SK-N-SH treated with all-trans-retinoic acid at 6 μM for 48 hours (cell line): ENCODE data around the gene ZCCHC24.

Experiments used
- ATAC-seq: fragments of 200-7000 bp; cut with Tn5 transposase; 3 replicates; pipeline ENCODE4 v1.9.1; 2020; ENCODE audit warnings: mild to moderate bottlenecking, moderate library complexity
- CSDC2 ChIP-seq: fragments of 250-450 bp; sonication (Bioruptor Pico); IDR thresholded peaks from 2 replicates; pipeline ENCODE4 v1.5.0; 2020; ENCODE audit warnings: mild to moderate bottlenecking, moderate library complexity
- CSRNP3 ChIP-seq: fragments of 250-450 bp; sonication (Bioruptor Pico); IDR thresholded peaks from 2 replicates; pipeline ENCODE4 v1.5.1; 2021; ENCODE audit warnings: mild to moderate bottlenecking, moderate library complexity
- ESRRG ChIP-seq: fragments of 250-450 bp; sonication (Bioruptor Pico); IDR thresholded peaks from 2 replicates; pipeline ENCODE4 v1.6.1; 2021; ENCODE audit warnings: mild to moderate bottlenecking
- GLIS3 ChIP-seq: fragments of 250-450 bp; sonication (Bioruptor Pico); IDR thresholded peaks from 2 replicates; pipeline ENCODE4 v1.5.0; 2020; ENCODE audit warnings: mild to moderate bottlenecking, moderate library complexity
- ISL1 ChIP-seq: fragments of 250-450 bp; sonication (Bioruptor Pico); IDR thresholded peaks from 2 replicates; pipeline ENCODE4 v2.1.2; 2022; ENCODE audit warnings: mild to moderate bottlenecking, moderate library complexity
- OSR1 ChIP-seq: fragments of 250-450 bp; sonication (Bioruptor Pico); IDR thresholded peaks from 2 replicates; pipeline ENCODE4 v1.8.0; 2022; ENCODE audit warnings: moderate library complexity, mild to moderate bottlenecking, inconsistent platforms
- PATZ1 ChIP-seq: fragments of 250-450 bp; sonication (Bioruptor Pico); IDR thresholded peaks from 2 replicates; pipeline ENCODE4 v1.8.0; 2020; ENCODE audit warnings: mild to moderate bottlenecking, moderate library complexity, borderline replicate concordance
- POU6F1 ChIP-seq: fragments of 250-450 bp; sonication (Bioruptor Pico); IDR thresholded peaks from 2 replicates; pipeline ENCODE4 v1.8.0; 2021; ENCODE audit warnings: low read depth, mild to moderate bottlenecking, moderate library complexity, borderline replicate concordance
- PPARA ChIP-seq: fragments of 250-450 bp; sonication (Bioruptor Pico); IDR thresholded peaks from 2 replicates; pipeline ENCODE4 v1.5.0; 2020; ENCODE audit warnings: mild to moderate bottlenecking, borderline replicate concordance
- RARB ChIP-seq: fragments of 250-450 bp; sonication (Bioruptor Pico); IDR thresholded peaks from 2 replicates; pipeline ENCODE4 v1.8.0; 2021; ENCODE audit warnings: mild to moderate bottlenecking, moderate library complexity
- TCF4 ChIP-seq: fragments of 250-450 bp; sonication (Bioruptor Pico); IDR thresholded peaks from 2 replicates; pipeline ENCODE4 v1.8.0; 2021; ENCODE audit warnings: mild to moderate bottlenecking, moderate library complexity, borderline replicate concordance
- TOX ChIP-seq: fragments of 250-450 bp; sonication (Bioruptor Pico); IDR thresholded peaks from 2 replicates; pipeline ENCODE4 v1.8.0; 2021; ENCODE audit warnings: mild to moderate bottlenecking, moderate library complexity, borderline replicate concordance
- ZC3H10 ChIP-seq: fragments of 250-450 bp; sonication (Bioruptor Pico); IDR thresholded peaks from 2 replicates; pipeline ENCODE4 v1.5.1; 2021; ENCODE audit warnings: mild to moderate bottlenecking, moderate library complexity
- ZFP3 ChIP-seq: fragments of 250-450 bp; sonication (Bioruptor Pico); IDR thresholded peaks from 2 replicates; pipeline ENCODE4 v1.5.0; 2020; ENCODE audit warnings: mild to moderate bottlenecking, moderate library complexity
- ZFP30 ChIP-seq: fragments of 450-650 bp; formaldehyde crosslinking; IDR thresholded peaks from 2 replicates; pipeline ENCODE4 v1.5.0; 2022; ENCODE audit warnings: mild to moderate bottlenecking, moderate library complexity
- ZNF565 ChIP-seq: fragments of 450-650 bp; formaldehyde crosslinking; conservative IDR thresholded peaks from 2 replicates; pipeline ENCODE4 v1.5.0; 2020; ENCODE audit warnings: low read depth, mild to moderate bottlenecking, moderate library complexity
- ZNF70 ChIP-seq: fragments of 450-650 bp; formaldehyde crosslinking; IDR thresholded peaks from 2 replicates; pipeline ENCODE4 v1.5.0; 2020; ENCODE audit warnings: mild to moderate bottlenecking, moderate library complexity
- TF ChIP-seq, protein P1 (sequence below): fragments of 250-450 bp; sonication (Bioruptor Pico); IDR thresholded peaks from 2 replicates; pipeline ENCODE4 v1.5.1; 2020; ENCODE audit warnings: low read depth, mild to moderate bottlenecking, moderate library complexity

Gene ZCCHC24

GRCh38 chr10:79488336-79488735 is 42.9 kb upstream of the ZCCHC24 start:
- no peak for TF ChIP-seq RARB
- peak; percentile 92 for ATAC-seq

DNA sequence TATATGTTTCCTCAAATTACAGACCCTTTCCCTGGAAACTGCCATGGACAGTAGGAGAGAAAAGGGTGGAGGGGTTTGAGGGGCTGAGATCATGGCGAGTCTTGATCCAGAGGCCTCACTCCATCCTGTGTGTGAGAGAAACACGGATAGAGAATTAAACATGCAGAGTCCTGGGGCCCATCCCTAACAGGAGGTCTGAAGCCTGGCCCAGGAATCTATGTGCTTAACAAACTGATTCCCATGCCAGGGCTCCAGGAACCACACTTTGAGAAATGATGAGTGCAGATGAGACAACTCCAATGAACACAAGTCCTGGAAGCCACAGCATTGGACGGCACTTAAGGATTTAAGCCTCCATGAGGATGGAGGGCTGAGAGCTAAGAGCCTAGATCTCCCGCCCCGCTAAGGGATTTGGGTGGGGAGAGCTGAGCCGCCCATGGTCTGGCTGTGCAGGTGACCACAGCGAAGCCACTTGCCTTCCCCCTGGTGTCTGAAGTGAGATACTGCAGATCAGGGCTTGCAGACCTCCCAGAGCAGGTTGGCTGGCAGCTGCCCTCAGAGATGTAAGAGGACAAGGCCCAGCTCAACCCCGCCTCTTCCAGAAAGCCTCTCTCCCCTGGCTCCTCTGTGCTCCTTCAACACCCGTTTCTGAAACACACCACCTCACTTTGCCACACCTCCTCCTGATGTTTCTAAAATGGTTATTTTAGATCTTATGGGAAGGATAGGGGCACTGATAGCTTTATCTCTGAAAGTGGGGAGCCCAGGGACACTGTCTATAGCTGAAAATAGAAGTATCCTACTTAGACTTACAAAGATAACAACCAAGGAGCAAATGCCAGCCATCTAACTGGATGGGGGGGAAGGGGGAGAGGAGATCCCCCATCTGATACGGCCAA is 42.1 kb upstream of the ZCCHC24 start:
- TF ChIP-seq GLIS3 (CRISPR knock-in tag): no peak
- no peak for TF ChIP-seq OSR1
- TF ChIP-seq CSDC2 (CRISPR knock-in tag): no peak
- no peak for TF ChIP-seq PATZ1 (CRISPR knock-in tag)
- ATAC-seq: peak; percentile 82

DNA sequence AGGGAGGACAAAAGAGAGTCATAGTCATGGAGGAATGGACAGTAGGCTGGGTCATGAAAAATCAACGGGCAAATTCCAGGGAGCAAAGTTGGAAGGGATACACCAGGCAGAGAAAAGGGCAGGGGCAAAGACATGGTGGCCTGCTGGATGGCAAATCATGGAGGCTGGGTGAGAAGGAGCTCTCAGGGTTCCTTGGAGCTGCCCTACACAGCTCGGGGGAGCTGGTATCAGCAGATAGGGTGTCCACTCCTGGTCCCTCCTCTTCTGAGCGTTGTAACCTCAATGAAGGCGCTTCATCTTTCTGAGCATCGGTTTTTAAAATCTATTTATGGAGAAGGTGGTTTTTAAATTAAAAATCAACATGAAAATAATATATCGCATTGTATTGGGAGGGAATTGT is 39.1 kb upstream of the ZCCHC24 start:
- no peak for ATAC-seq
- TF ChIP-seq ZNF565 (CRISPR knock-in tag) (no peak), POU6F1 (CRISPR knock-in tag) (no peak), TCF4 (CRISPR knock-in tag) (no peak)
- TF ChIP-seq, all 23 proteins: peak for 0

- peak; percentile 40 for ATAC-seq
Measured at GRCh38 chr10:79483948-79484347, 38.5 kb upstream of the ZCCHC24 start.

DNA sequence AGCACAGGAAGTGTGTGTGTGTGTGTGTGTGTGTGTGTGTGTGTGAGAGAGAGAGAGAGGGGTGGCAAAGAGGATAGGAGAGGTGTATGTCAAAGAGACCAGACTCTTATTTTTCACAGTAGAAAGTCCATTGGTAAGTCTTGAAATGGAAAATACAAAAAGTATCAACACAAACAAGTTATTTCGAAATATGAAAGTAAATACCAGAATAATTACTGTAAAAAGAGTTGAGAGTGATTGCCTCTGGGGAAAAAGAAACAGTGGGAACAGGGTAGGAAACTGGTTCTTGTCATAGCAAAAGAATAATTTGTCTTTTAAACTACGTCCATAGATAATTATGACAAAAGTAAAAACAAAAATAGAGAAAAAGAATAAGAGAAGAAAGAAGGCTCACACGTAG is 37.9 kb upstream of the ZCCHC24 start:
- no peak for ATAC-seq
- TF ChIP-seq TOX (CRISPR knock-in tag) (no peak), RARB (no peak), PPARA (CRISPR knock-in tag) (no peak), GLIS3 (CRISPR knock-in tag) (no peak)

More at GRCh38 chr10:79483948-79484347, 38.5 kb upstream of the ZCCHC24 start:
- TF ChIP-seq TCF4 (CRISPR knock-in tag) (peak; percentile 85), TOX (CRISPR knock-in tag) (0 out of 2 replicates have a peak, but pooled peaks have one; percentile 27), ISL1 (CRISPR knock-in tag) (peak; percentile 32; the same call in 1 of the 2 replicates), RARB (0 out of 2 replicates have a peak, but pooled peaks have one; percentile 44)
- TF ChIP-seq, protein P1, sequence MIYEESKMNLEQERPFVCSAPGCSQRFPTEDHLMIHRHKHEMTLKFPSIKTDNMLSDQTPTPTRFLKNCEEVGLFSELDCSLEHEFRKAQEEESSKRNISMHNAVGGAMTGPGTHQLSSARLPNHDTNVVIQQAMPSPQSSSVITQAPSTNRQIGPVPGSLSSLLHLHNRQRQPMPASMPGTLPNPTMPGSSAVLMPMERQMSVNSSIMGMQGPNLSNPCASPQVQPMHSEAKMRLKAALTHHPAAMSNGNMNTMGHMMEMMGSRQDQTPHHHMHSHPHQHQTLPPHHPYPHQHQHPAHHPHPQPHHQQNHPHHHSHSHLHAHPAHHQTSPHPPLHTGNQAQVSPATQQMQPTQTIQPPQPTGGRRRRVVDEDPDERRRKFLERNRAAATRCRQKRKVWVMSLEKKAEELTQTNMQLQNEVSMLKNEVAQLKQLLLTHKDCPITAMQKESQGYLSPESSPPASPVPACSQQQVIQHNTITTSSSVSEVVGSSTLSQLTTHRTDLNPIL (CRISPR knock-in tag): no peak

GRCh38 chr10:79482741-79483140 is 37.3 kb upstream of the ZCCHC24 start:
- no peak for ATAC-seq
- no peak for TF ChIP-seq ZC3H10 (CRISPR knock-in tag)
- TF ChIP-seq ZNF565 (CRISPR knock-in tag): no peak
- no peak for TF ChIP-seq PPARA (CRISPR knock-in tag)
- TF ChIP-seq, protein P1 (CRISPR knock-in tag): no peak
- TF ChIP-seq ZNF70 (CRISPR knock-in tag): no peak
- no peak for TF ChIP-seq PATZ1 (CRISPR knock-in tag)
- no peak for TF ChIP-seq CSRNP3 (CRISPR knock-in tag)
- TF ChIP-seq ZFP30: no peak
- TF ChIP-seq ESRRG: no peak
- no peak for TF ChIP-seq ZFP3
